ENCODE data around the gene LITAF.
"Not testable (repeated sequence)": the region's sequence is repeated elsewhere in the genome, so short reads cannot be mapped to it uniquely, and the experiment has no call there.

The LITAF gene

DNA sequence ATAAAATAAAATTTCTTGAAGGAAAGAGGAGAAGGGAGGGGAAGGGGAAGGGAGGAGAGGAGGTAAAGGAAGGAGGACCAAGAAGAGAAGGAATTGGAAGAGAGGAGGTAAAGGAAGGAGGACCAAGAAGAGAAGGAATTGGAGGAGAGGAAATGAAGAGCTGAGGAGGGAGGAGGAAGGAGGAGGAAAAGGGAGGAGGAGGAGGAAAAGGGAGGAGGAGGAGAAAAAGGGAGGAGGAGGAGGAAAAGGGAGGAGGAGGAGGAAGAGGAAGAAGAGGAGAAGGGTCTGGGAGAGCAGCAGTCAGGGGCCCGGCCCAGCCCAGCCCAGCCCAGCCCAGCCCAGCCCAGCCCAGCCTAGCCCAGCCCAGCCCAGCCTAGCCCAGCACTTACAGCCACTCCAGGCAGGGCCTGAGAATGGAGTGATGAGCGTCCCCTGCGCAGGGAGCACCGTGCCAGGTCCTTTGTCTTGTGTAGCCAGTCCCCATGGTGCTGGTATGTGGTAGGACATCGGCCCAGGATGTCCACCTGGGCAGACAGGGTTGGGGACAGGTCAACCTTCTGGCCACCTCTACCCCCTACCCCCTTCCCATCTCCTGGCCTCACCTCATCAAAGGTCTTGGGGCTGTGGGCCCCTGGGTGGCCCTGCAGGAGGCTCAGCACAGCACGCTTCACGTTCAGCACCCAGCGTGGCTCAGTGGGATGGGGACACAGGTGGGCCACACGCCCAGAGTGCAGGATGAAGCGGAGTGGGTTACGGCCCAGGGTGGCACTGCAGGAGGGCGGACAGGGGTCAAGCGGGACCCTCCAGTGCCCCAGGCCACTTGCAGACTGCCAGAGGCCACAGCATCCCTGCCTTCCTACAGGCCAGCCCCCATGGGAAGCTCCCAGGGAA is 70.9 kb downstream of the LITAF start:
- Histone ChIP-seq H3K27me3 (ENCODE audit: insufficient read depth, low read length) (0 out of 2 replicates have a peak, but pooled peaks cover 11% of the 10 kb centered on the region), H3K4me1 (ENCODE audit: control insufficient read depth, insufficient read depth, low read length, unreplicated experiment) (no peaks in the 10 kb centered on the region), H2AFZ (ENCODE audit: low read length, unreplicated experiment) (no peak overlapping the region), H3K27ac (ENCODE audit: low read depth, low read length) (no peak overlapping the region), H3K4me3 (ENCODE audit: low read depth, low read length) (no peak overlapping the region), H3K36me3 (ENCODE audit: insufficient read depth, low read length) (no peaks in the 10 kb centered on the region), H3K79me2 (ENCODE audit: control insufficient read depth, insufficient read depth, low read length, unreplicated experiment) (no peaks in the 10 kb centered on the region)

DNA sequence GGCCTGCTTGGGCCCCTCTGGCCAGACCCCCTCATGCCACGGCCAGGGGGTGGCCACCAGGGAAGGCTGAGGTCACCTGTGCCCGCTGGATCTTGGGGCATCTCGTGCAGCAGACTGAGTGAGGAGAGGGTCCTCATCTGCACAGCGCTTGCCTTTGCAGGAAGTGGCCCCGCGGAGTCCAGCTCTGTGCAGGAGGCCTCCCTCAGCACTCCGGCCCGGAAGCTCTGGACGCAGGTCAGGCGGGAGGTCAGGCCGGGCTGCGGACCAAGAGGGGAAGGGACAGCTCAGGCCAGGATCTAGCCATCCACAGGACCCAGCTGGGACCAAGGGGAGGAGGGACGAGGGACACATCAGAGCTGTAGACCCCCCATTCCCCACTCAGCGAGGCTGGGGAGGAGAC is 72.4 kb downstream of the LITAF start:
- Histone ChIP-seq H3K4me3 (ENCODE audit: low read depth, low read length) (no peak overlapping the region), H2AFZ (ENCODE audit: low read length, unreplicated experiment) (no peak overlapping the region), H3K36me3 (ENCODE audit: insufficient read depth, low read length) (no peaks in the 10 kb centered on the region), H3K27me3 (ENCODE audit: insufficient read depth, low read length) (0 out of 2 replicates have a peak, but pooled peaks cover 11% of the 10 kb centered on the region), H3K27ac (ENCODE audit: low read depth, low read length) (no peak overlapping the region), H3K79me2 (ENCODE audit: control insufficient read depth, insufficient read depth, low read length, unreplicated experiment) (no peaks in the 10 kb centered on the region), H3K4me1 (ENCODE audit: control insufficient read depth, insufficient read depth, low read length, unreplicated experiment) (no peaks in the 10 kb centered on the region)

DNA sequence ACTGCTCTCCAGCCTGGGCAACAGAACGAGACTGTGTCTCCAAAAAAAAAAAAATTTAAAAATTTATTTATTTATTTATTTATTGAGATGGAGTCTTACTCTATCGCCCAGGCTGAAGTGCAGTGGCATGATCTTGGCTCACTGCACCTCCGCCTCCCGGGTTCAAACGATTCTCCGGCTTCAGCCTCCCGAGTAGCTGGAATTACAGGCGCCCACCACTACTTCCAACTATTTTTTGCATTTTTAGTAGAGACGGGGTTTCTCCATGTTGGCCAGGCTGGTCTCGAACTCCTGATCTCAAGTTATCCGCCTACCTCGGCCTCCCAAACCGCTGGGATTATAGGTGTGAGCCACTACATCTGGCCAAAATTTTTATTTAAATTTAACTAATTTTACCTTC is 73.4 kb downstream of the LITAF start:
- not testable (repeated sequence) for H3K79me2 ChIP-seq (ENCODE audit: control insufficient read depth, insufficient read depth, low read length, unreplicated experiment); H3K4me3 ChIP-seq (ENCODE audit: low read depth, low read length); H3K36me3 ChIP-seq (ENCODE audit: insufficient read depth, low read length); H2AFZ ChIP-seq (ENCODE audit: low read length, unreplicated experiment); H3K27ac ChIP-seq (ENCODE audit: low read depth, low read length); H3K4me1 ChIP-seq (ENCODE audit: control insufficient read depth, insufficient read depth, low read length, unreplicated experiment)
- H3K27me3 ChIP-seq (ENCODE audit: insufficient read depth, low read length): 0 out of 2 replicates have a peak, but pooled peaks cover 11% of the 10 kb centered on the region

DNA sequence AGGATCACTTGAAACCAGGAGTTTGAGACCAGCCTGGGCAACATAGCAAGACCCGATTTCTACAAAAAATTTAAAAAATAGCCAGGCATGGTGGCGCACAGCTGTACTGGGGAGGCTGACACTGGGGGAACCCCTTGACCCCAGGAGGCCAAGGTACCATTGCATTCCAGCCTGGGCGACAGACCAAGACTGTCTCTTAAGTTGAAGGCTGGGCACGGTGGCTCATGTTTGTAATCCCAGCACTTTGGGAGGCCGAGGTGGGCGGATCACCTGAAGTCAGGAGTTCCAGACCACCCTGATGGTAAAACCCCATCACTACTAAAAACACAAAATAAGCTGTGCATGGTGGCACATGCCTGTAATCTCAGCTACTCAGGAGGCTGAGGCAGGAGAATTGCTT is 74.9 kb downstream of the LITAF start:
- Histone ChIP-seq H3K27ac (ENCODE audit: low read depth, low read length) (no peak overlapping the region), H2AFZ (ENCODE audit: low read length, unreplicated experiment) (no peak overlapping the region), H3K4me3 (ENCODE audit: low read depth, low read length) (no peak overlapping the region), H3K79me2 (ENCODE audit: control insufficient read depth, insufficient read depth, low read length, unreplicated experiment) (no peaks in the 10 kb centered on the region), H3K4me1 (ENCODE audit: control insufficient read depth, insufficient read depth, low read length, unreplicated experiment) (no peaks in the 10 kb centered on the region), H3K27me3 (ENCODE audit: insufficient read depth, low read length) (0 out of 2 replicates have a peak, but pooled peaks cover 9% of the 10 kb centered on the region), H3K36me3 (ENCODE audit: insufficient read depth, low read length) (no peaks in the 10 kb centered on the region)

- Histone ChIP-seq H2AFZ (ENCODE audit: low read length, unreplicated experiment) (no peak overlapping the region), H3K27ac (ENCODE audit: low read depth, low read length) (no peak overlapping the region), H3K36me3 (ENCODE audit: insufficient read depth, low read length) (no peaks in the 10 kb centered on the region), H3K27me3 (ENCODE audit: insufficient read depth, low read length) (0 out of 2 replicates have a peak, but pooled peaks cover 4% of the 10 kb centered on the region), H3K79me2 (ENCODE audit: control insufficient read depth, insufficient read depth, low read length, unreplicated experiment) (no peaks in the 10 kb centered on the region), H3K4me1 (ENCODE audit: control insufficient read depth, insufficient read depth, low read length, unreplicated experiment) (no peaks in the 10 kb centered on the region), H3K4me3 (ENCODE audit: low read depth, low read length) (no peak overlapping the region)
Observed at GRCh38 chr16:11511328-11511727, 75.4 kb downstream of the LITAF start.

DNA sequence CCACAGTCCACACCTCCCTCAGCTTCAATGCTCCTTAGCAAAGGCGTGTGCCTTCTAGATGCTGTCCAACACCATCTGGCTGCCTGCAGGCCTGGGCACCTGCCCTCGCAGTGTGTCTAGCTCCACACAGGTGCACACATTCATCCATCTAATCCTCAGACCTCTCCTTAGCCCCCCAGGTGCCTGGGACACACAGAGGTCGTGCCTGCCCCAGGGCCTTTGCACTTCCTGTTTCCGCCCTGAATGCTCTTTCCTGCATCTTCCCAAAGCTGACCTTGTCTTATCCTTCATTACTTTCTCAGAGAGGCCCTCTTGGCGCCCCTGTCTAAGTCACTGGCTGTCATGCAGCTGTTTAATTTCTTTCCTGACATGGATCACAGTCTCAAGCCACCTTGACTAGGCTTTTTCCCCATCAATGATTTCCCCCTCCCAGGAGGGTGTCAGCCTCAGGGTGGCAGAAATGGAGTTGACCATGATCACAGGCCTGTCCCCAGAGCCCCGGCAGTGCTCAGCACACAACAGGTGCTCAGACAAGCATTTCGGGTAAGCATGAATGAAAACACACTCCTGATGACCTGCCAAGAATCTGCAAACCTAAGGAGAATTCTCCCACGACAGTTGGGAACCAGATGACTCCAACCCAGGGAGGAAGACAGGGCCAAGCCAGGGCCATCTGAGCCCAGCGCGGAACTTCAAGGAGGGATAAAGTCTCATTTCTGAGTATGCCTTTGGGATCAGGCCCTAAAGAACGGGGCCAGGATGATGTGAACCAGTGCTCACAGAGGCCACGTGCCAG is 76.3 kb downstream of the LITAF start:
- Histone ChIP-seq H3K27me3 (ENCODE audit: insufficient read depth, low read length) (no peaks in the 10 kb centered on the region), H3K79me2 (ENCODE audit: control insufficient read depth, insufficient read depth, low read length, unreplicated experiment) (no peaks in the 10 kb centered on the region), H3K27ac (ENCODE audit: low read depth, low read length) (no peak overlapping the region), H3K36me3 (ENCODE audit: insufficient read depth, low read length) (no peaks in the 10 kb centered on the region), H3K4me3 (ENCODE audit: low read depth, low read length) (no peak overlapping the region), H3K4me1 (ENCODE audit: control insufficient read depth, insufficient read depth, low read length, unreplicated experiment) (no peaks in the 10 kb centered on the region), H2AFZ (ENCODE audit: low read length, unreplicated experiment) (no peak overlapping the region)

GRCh38 chr16:11507991-11508390 is 78.7 kb downstream of the LITAF start:
- Histone ChIP-seq H3K4me3 (ENCODE audit: low read depth, low read length) (no peak overlapping the region), H3K36me3 (ENCODE audit: insufficient read depth, low read length) (no peaks in the 10 kb centered on the region), H3K27ac (ENCODE audit: low read depth, low read length) (no peak overlapping the region), H2AFZ (ENCODE audit: low read length, unreplicated experiment) (no peak overlapping the region), H3K79me2 (ENCODE audit: control insufficient read depth, insufficient read depth, low read length, unreplicated experiment) (no peaks in the 10 kb centered on the region), H3K4me1 (ENCODE audit: control insufficient read depth, insufficient read depth, low read length, unreplicated experiment) (no peaks in the 10 kb centered on the region), H3K27me3 (ENCODE audit: insufficient read depth, low read length) (no peaks in the 10 kb centered on the region)

- Histone ChIP-seq H3K27me3 (ENCODE audit: insufficient read depth, low read length) (no peaks in the 10 kb centered on the region), H3K4me3 (ENCODE audit: low read depth, low read length) (no peak overlapping the region), H2AFZ (ENCODE audit: low read length, unreplicated experiment) (no peak overlapping the region), H3K36me3 (ENCODE audit: insufficient read depth, low read length) (no peaks in the 10 kb centered on the region), H3K79me2 (ENCODE audit: control insufficient read depth, insufficient read depth, low read length, unreplicated experiment) (no peaks in the 10 kb centered on the region), H3K4me1 (ENCODE audit: control insufficient read depth, insufficient read depth, low read length, unreplicated experiment) (no peaks in the 10 kb centered on the region), H3K27ac (ENCODE audit: low read depth, low read length) (no peak overlapping the region)
Observed at GRCh38 chr16:11507350-11507749, 79.4 kb downstream of the LITAF start.

- Histone ChIP-seq H3K27me3 (ENCODE audit: insufficient read depth, low read length) (no peaks in the 10 kb centered on the region), H3K4me1 (ENCODE audit: control insufficient read depth, insufficient read depth, low read length, unreplicated experiment) (no peaks in the 10 kb centered on the region), H3K36me3 (ENCODE audit: insufficient read depth, low read length) (no peaks in the 10 kb centered on the region), H2AFZ (ENCODE audit: low read length, unreplicated experiment) (no peak overlapping the region), H3K4me3 (ENCODE audit: low read depth, low read length) (no peak overlapping the region), H3K79me2 (ENCODE audit: control insufficient read depth, insufficient read depth, low read length, unreplicated experiment) (no peaks in the 10 kb centered on the region), H3K27ac (ENCODE audit: low read depth, low read length) (no peak overlapping the region)
Observed at GRCh38 chr16:11506741-11507305, 79.9 kb downstream of the LITAF start.

- H3K27me3 ChIP-seq (ENCODE audit: insufficient read depth, low read length); H3K27ac ChIP-seq (ENCODE audit: low read depth, low read length); H2AFZ ChIP-seq (ENCODE audit: low read length, unreplicated experiment); H3K4me1 ChIP-seq (ENCODE audit: control insufficient read depth, insufficient read depth, low read length, unreplicated experiment); H3K4me3 ChIP-seq (ENCODE audit: low read depth, low read length); H3K36me3 ChIP-seq (ENCODE audit: insufficient read depth, low read length); H3K79me2 ChIP-seq (ENCODE audit: control insufficient read depth, insufficient read depth, low read length, unreplicated experiment): not testable (repeated sequence)
Observed at GRCh38 chr16:11504261-11504660, 82.5 kb downstream of the LITAF start.

Measured in ACC112 (cell line).